ENCODE results near the gene ZNF775.

DNA sequence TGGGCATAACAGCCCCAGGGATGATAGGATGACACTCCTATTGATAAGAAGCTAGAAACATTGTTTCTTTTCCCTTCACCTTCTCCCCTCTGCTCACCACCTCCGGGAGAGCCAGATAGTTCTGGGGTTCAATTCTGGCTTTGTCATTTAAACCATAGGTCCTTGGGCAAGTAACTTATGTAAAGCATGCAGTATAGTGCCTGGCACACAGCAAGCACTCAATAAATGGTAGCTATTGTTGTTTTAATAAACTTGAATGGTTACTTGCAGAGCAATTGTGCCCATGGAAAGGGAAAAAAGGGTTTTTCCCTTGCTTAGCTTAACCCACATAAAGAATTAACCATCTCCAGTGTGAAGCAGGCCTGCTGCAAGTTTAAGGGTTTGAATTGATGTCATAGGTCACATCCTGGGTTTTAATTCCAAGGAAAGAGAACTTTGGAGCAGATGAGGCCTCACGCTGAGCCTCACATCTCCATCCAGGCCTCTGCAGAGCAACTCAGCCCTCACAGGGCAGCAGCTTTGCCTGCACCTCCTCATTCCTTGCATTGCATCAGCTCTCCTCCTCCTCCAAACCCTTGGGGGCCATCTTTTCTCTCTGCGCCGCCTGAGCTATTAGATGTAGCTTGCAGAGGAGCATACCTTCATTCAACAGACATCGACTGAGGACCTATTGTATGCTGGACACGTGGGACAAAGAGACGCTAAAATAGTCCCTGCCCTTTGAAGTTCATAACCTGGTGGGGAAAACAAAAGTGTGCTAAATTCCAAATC, 22.9 kb downstream of the ZNF775 start:
- TF ChIP-seq POLR2A (IDR thresholded peaks at IDR 0.05; ENCODE audit: low read length) = no peak
- TF ChIP-seq GATA1 (IDR thresholded peaks at IDR 0.05; ENCODE audit: low read depth, low read length) = no peak
